Umbilical cord (tissue), 2 donors: ENCODE data around the gene ETFB. TPM values are rescaled to one million over a fixed set of nuclear protein-coding genes. Genes with fewer than 3 reads are reported as not detected.
A peak's percentile ranks its signal among the peaks of the same experiment; 100 is the strongest.

Experiments
- DNase-seq: peaks from one replicate; pipeline ENCODE4 v3.0.0-alpha.2; 2015; ENCODE audit warnings: low spot score
- total RNA-seq: library from RNA; depleted of rRNA; stranded (reverse); fragments of >200 nt; gene quantifications from one replicate; pipeline ENCODE4 v1.2.3, GENCODE V29; 2014; ENCODE audit warnings: low replicate concordance; ENCODE audit not compliant: insufficient read depth

The ETFB gene
- total RNA-seq, 1 donor from 2014 or later: 26.7 TPM

DNA sequence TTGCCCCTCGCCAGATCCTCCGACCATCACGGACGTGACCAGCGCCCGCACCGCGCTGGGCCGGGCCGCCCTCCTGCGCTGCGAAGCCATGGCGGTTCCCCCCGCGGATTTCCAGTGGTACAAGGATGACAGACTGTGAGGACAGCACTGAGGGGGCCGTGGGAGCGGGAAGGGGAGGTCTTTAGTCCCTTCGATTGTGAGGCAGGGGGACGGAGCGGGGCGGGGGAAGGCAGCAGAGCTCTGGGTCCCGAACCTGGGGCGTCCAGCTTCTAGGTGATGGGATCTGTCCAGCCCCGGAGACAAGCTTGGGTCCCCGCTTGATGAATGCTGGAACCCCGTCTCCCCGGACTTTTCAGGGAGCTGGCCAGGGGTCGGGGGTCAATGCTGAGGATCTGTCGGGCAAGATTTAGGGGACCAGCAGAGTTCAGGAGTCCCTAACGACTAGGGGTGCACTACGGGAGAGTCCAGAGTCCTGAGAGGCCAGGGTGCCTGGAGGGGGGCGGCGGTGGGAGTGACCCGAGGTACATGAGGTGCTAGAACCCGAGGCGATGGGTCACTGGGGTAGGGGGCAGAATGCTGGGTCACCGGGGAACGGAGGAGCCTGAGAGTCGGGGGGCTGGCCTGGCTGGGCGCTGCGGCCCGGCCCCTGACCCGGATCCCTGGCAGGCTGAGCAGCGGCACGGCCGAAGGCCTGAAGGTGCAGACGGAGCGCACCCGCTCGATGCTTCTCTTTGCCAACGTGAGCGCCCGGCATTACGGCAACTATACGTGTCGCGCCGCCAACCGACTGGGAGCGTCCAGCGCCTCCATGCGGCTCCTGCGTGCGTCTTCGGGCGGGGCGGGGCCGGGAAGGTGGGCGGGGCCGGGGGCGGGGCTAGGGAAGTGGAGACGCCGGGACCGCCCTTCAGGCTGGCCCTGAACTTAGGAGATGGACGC, 38.9 kb downstream of the ETFB start:
- DNase-seq: peak; percentile 54

DNA sequence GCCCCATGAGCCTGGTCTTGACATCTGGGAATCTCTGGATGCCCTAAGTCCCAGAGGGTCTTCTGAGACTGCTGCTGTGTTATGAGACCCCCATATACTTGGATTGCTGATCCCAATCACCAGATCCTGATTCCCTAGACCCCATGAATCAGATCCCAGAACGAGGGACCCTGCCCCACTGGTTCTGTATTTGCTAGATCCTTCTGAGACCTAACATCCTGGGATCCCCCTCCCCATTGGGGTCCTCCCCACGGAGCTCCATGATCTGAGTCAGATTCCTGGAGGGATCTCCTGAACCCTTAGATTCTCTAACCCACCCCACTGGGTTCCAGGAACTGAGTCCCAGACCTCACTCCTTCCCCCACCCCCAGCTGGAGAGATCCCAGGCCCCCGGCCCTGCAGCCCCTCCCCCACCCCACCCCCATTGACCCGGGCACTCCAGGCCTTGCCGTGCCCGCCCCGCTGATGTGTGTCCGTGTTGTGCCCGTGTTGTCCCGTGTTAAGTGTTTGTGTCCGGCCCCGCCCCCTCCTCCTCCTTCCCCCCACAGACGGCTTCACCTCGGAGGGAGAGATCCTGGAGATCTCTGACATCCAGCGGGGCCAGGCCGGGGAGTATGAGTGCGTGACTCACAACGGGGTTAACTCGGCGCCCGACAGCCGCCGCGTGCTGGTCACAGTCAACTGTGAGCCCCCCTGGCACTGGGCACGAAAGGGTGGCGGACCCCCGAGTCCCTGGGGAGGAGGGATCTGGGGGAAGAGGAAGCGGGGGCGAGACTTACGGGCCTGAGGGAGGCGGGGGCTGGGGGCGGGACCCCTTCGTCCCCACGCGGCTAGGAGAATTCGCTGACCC, 39.7 kb downstream of the ETFB start:
- DNase-seq: no peak

DNA sequence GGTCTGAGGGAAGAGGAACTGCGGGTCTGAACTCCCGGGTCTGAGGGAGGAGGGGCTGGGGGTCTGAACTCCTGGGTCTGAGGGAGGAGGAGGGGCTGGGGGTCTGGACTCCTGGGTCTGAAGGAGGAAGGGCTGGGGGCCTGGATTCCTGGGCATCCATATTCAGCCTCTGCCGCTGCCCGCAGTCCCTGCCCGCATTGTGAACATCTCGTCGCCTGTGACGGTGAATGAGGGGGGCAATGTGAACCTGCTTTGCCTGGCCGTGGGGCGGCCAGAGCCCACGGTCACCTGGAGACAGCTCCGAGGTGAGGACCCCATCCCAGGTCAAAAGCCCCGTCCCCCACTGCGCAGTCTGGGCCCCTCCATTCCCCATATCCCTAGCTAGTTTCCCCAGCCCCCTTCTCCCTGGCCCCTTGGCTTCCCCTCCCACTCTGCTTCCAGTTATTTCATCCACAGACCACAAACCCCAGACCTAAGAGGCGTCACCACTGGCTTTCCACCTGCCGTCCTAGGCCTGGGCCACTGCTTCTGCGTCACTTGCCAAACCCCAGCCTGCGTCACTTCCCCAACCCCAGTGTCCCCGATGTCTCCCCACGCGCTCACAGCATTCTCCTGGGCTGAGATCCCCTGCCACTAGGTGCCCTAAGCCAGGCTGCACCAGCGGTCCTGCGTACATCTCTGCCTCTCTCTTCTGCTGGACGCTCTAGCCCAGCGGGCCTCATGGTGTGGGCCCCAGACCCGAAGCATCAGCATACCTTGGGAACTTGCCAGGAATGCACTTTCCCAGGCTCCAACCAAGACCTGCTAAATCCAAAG, 40.8 kb downstream of the ETFB start:
- DNase-seq: no peak

DNA sequence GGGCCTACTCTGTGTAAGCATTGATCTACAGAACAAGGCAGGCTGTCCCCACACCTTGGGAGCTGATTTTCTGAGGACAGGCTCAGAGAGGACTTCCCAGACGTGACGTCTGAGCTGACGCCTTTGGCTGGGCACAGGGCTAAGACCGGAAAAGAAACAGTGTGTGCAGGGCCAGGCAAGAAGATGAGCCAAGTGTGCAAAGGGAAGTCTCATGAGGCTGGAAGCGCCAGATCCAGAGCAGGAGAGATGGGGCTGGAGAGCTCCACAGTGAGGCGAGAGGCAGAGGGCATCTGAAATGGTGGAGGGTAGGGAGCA, 42.1 kb downstream of the ETFB start:
- no peak for DNase-seq

DNA sequence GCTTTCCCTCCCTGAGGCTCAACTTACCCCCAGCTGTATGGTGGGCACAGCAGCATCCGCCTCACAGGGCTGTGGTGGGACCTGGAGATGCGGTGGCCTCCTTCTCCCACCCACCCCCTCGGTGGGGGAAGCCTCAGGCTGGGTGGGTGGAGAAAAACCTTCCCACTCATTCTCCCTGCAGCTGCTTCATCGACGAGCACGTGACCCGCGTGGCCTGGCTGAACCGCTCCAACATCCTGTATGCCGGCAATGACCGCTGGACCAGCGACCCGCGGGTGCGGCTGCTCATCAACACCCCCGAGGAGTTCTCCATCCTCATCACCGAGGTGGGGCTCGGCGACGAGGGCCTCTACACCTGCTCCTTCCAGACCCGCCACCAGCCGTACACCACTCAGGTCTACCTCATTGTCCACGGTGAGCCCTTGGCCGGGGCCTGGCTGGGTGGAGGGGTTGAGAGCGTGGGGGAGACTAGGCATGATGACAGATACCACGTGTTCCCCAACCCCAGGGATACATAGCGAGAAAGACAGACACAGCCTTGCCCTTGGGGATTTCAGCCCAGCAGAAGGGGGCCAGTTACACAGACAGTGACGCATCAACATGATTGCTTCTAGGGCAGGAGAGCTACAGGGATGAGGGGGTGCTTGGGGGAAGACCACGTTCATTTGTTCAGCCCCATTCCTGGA, 42.6 kb downstream of the ETFB start:
- no peak for DNase-seq

DNA sequence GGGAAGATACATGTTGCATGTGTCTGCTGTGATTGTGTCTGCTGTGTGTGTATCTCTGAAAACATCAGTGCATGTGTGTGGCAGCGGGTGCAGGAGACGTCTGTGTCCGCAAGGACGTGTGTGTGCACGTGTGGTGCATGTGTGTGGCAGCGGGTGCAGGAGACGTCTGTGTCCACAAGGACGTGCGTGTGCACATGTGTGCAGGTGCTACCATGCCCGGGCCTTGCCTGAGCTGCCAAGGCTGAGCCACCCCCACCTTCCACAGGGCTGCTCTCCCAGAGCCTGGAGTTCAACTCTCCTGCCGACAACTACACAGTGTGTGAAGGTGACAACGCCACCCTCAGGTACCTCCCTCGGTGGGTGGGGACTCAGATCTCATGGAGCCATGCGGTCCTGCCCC, 44.4 kb downstream of the ETFB start:
- no peak for DNase-seq

DNA sequence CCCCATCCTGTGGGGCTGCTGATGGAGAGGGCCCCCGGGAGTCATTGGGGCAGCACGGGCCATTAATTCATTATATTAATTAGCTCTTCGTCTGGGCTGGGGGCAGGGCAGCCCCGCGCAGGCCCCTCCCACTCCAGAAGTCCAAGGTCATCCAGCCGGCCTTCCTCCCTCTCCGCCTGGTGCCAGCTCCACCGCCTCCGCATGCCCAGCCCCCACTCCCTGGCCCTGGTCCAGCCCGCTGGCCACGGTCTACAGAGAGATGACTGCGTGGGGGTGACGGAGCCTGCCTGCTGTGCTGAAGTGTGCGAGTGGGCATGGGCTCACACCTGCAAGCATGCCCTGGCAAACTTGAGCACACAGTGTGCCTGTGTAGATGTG, 45.9 kb downstream of the ETFB start:
- no peak for DNase-seq

DNA sequence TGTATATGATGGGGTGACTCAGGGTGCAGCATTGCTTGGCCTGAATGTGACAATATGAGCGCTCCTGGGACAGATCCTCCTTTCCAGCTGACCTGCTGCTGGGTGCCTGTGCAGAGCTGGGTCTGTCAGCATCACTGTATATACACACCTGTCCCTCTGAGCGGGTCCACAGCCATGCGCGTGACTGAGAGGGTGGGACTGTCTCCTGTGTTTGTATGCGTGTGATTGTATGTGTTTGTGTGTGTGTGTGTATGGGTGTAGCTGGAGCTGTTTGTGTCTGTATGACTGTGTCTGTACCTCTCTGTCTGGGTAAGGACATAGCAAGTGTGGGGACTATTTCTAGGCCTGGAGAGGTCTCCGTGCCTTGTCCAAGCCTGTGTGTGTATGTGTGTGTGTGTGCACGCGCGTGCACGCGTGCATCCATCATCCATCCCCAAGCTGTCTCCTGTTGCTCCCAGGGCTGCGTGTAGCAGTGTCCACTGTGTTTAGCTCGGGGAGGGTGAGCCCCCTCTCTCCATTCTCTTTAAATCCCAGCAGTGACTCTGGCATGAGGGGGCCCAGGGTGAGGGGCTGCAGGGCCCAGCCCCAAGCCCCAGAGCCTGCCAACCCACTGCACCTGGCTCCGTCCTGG, 46.4 kb downstream of the ETFB start:
- DNase-seq: no peak

DNA sequence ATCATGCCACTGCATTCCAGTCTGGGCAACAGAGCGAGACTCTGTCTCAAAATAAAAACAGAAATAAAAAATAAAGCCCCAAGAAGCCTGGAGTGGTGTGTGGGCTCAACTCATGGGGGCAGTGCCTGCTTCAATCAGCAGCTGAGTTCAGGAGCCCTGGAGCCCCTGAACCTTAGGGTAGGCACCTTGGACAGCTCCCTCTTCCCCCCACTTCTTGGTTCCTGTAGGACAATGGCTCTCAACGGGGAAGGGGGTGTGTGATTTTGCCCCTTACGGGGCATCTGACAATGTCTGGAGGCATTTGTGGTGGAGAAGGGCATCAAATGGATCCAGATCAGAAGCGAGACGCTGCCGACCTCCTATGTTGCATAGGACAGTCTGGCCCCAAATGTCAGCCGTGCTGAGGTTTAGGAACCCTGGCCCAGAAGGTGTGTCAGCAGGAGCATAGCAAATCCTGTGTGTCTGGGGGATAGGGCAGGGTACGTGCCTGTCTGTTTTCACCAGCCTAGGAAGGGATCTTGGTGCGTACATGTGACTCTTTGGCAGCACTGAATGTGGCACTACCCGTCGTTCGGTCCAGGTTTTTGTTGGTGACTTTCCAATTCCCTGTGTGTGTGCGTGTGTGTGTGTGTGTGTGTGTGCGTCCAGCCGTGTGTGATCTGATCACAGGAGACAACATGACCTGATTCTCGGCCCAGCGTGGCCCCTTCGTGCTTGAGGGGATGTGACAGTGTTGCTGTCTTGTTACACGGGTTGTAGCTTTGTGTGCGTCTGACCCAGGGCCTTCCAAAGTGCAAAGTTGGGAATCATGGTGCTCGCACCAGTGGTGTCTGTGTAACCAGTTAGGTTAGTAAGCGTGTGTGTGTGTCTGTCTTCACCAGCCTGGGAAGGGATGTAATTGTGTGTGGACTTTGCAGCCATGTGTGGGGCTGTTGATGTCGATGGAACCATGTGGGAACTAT, 47.2 kb downstream of the ETFB start:
- no peak for DNase-seq

DNA sequence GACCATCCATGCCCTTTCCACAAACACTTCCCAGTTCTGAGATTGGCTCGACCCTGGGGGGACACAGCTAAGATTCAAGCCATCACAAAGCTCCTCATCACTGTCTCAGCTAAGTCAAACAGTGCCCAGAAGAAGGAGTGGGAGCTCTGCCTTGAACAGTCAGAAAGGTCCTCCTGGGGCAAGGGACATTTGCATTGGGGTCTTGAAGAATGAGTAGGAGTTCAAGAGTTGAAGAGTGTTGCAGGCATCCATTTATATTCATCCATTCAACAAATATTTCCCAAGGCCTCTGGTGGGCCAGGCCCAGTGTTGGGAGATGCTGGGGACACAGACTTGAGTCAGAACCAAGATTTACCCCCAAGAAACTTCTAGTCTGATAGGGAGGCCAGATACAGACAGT, 48.2 kb downstream of the ETFB start:
- no peak for DNase-seq

DNA sequence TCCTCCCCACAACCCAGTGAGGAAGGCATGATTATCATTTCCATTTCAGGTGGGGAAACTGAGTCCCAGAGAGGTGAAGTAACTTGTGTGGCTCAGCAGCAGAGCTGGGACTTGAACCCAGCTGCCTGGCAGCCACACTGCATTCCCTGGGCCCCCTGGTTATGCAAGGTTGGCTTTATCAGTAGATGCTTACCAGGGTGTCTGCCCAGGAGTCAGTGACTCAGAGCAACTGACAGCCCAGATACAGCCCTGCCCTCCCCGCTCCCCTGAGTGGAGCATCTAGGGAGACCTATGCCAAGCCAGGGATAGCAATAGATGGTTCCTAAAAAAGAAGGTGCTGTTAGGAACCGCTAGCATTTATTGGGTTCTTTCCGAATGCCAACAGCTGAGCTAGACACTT, 48.8 kb downstream of the ETFB start:
- DNase-seq: peak; percentile 39

DNA sequence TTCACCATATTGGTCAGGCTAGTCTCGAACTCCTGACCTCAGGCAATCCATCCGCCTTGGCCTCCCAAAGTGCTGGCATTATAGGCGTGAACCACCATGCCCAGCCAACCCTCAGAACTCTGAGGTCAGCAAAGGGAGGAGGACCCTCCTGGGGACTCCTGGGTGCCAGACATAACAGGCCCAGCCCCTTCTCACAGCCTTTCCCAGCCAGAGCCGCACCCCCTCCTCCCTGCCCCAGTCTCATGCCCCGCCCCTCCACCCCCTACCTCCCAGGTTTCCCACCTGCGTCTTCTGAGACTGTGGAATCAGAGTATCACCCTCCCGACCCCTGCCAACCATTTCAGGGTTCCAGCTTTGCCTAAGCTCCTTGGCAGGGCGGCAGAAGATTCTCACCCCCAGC, 49.5 kb downstream of the ETFB start:
- no peak for DNase-seq

DNA sequence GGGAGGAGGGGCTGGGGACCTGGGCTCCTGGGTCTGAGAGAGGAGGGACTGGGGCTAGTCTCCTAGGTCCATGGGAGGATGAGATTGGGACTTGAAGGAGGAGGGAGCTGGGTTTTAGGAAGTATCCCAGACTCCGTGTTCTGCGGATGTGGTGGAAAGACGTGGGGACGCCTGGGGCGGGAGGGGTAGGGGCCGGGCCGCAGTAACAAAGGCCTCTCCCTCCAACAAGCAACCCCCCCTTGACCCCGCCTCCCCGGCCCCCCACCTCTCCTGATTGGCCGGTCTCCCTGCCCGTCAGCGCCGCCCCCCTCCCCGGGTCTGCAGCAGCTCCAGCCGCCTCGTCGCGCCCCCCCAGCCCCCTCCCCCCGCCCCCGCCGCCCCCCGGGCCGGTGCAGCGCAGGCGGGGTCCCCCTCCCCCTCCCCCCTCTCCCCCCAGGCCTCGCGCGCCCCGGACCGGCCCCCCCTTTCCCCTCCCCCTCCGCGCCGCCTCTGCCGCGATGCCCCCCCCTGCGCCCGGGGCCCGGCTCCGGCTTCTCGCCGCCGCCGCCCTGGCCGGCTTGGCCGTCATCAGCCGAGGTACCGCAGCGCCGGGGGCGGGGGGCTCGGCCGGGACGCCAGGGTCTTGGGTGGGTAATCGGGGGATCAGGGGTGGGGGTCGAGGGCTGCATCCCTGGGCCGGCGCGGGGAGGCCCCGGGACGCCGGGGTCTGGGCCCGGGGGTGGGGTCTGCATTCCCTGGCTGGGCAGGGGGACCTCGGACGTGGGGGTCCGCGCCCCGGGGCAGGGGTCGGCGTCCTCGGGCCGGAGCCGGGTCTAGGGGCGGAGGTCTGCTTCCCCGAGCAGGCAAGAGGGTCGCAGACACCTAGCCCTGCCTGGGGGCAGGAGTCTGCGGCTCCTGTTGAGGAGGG, 54.6 kb downstream of the ETFB start, which contains the start of gene IGLON5:
IGLON5 (plus strand) TSS at position 294 of the 907 bp plus-strand sequence; CDS start at position 498, 204 bp downstream.
- no peak for DNase-seq

DNA sequence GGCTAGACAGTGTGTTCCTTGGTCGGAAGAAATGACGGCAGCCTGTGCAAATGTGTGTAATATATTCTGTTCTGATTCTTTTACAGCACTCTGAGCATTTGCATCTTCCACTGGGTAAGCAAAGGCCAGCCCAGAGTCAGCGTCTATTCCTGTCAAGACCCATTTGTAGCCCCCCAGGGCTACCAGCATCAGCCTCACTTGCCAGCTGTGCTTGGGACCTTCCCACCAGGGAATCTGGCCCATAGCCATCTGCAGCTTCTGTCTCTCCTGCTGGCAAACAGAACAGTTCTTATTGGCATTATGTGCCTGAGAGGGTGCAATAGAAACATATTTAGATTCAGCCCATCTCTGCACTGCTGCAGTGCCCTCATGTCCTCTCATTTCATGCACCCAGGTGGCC, 60.7 kb downstream of the ETFB start:
- no peak for DNase-seq

DNA sequence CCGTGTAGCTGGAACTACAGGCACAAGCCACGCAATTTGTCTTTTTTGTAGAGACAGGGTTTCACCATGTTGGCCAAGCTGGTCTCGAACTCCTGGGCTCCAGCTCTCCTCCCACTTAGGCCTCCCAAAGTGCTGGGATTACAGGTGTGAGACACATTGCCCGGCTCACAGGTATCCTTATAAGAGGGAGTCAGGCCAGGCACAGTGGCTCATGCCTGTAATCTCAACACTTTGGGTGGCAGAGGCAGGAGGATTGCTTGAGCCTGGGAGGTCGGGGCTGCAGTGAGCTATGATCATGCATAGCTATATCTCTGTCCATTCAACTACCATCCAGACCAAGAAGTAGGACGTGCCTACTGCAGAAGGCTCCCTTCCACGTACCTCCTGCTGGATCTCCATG, 64.9 kb downstream of the ETFB start:
- DNase-seq: no peak

DNA sequence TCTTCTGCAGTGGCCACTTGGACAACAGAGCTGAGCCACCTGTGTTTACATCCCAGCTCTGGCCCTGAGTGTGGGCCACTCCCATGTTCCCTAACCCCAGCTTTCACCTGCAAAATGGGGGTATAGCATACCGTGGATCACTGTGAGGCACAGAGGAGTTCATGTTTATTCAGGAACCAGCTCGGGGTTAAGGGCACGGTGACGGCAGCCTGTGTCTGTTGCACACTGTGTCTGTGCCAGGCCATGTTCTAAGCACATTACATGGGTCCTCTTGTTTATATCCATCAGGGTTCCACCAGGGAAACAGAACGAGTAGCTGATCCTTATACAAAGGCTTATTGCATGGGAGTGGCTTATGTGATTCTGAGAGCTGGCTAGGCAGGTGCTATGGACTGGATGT, 68.8 kb downstream of the ETFB start:
- no peak for DNase-seq

DNA sequence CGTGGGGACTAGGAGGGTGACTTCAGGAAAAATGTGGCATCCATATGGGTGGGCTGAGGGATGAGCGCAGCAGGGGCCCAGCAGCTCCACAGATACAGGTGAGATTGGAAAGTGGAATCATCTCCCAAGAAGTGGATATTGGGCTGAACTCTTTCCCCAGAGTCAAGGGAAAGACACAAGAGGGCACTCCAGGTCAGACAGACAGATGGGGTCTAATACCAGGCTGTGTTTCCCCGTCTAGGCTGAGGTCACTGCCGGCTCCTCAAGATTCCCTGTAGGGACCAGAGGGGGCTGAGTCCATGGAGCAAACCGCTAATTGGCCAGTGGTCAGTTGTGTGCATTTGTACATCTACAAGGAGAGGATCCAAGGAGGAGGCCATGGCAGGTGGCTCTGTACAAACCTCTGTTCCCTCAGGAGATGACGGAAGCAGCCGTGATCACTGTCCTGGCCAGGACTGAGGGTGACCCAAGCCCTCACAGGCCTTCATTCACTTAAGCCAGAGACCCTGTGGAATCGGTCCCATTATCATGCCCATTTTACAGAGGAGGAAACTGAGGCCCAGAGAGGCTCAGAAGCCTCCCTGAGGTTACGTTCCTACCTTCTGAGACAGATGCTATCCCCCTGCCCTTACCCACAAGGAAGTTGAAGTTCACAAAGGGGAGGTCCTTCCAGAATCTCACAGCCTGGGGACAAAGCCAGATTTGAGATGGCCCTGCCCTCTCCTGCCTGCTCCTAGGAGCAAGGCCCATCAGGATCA, 69.7 kb downstream of the ETFB start:
- DNase-seq: peak; percentile 15
